Fibroblast of lung (primary cell): ENCODE results near the gene KLF16. TPM values are rescaled to one million over a fixed set of nuclear protein-coding genes. Genes with fewer than 3 reads are reported as not detected.

Experiments used
- DNase-seq, 2 donors: peaks; one replicate each; pipeline versions ENCODE4 v3.0.0 to v3.0.0-alpha.2; 2010; ENCODE audit warnings: low read depth in 2 of 2
- H2AFZ ChIP-seq: 2 replicates; pipeline ENCODE4 v1.5.1; 2012; ENCODE audit warnings: low read length, control low read depth, inconsistent platforms
- H3K27ac ChIP-seq: 2 replicates; pipeline ENCODE4 v1.5.1; 2011; ENCODE audit warnings: low read length, control low read depth; ENCODE audit not compliant: insufficient read depth
- H3K27me3 ChIP-seq: 2 replicates; pipeline ENCODE4 v1.5.1; 2011; ENCODE audit warnings: mild to moderate bottlenecking, low read length; ENCODE audit not compliant: control insufficient read depth, insufficient read depth
- H3K36me3 ChIP-seq: 2 replicates; pipeline ENCODE4 v1.5.1; 2011; ENCODE audit warnings: low read length; ENCODE audit not compliant: control insufficient read depth, insufficient read depth
- H3K4me1 ChIP-seq: 2 replicates; pipeline ENCODE4 v1.5.1; 2011; ENCODE audit warnings: low read length; ENCODE audit not compliant: control insufficient read depth, insufficient read depth; ENCODE audit errors: extremely low read depth
- H3K4me2 ChIP-seq: 2 replicates; pipeline ENCODE4 v1.5.1; 2011; ENCODE audit warnings: low read length, control low read depth; ENCODE audit not compliant: insufficient read depth; ENCODE audit errors: extremely low read depth
- H3K4me3 ChIP-seq, 4 experiments: fragments of 200-600 bp in 1 of 4; sonication (generic) in 1 of 4; replicated peaks in 1 of 4; 2 replicates each; pipeline ENCODE4 v1.5.1; 2011 to 2016; ENCODE audit warnings: low read length in 4 of 4, low read depth in 3 of 4, mild to moderate bottlenecking in 3 of 4, control low read depth in 2 of 4, inconsistent platforms in 1 of 4, mixed read lengths in 1 of 4; ENCODE audit not compliant: insufficient read depth in 1 of 4; ENCODE audit errors: control extremely low read depth in 1 of 4
- H3K79me2 ChIP-seq: 2 replicates; pipeline ENCODE4 v1.5.1; 2012; ENCODE audit warnings: mild to moderate bottlenecking, low read length, inconsistent platforms; ENCODE audit not compliant: control insufficient read depth, insufficient read depth
- H3K9ac ChIP-seq: 2 replicates; pipeline ENCODE4 v1.5.1; 2011; ENCODE audit warnings: mild to moderate bottlenecking, low read length, control low read depth; ENCODE audit not compliant: insufficient read depth
- H3K9me3 ChIP-seq: 2 replicates; pipeline ENCODE4 v1.5.1; 2012; ENCODE audit warnings: low read depth, low read length; ENCODE audit not compliant: control insufficient read depth, insufficient read depth
- H4K20me1 ChIP-seq: 2 replicates; pipeline ENCODE4 v1.5.1; 2011; ENCODE audit warnings: low read length; ENCODE audit not compliant: control insufficient read depth, insufficient read depth; ENCODE audit errors: extremely low read depth
- CTCF ChIP-seq, 2 donors: IDR thresholded peaks in 1 of 2; conservative IDR thresholded peaks in 1 of 2; 1 replicate in 1 of 2; 2 replicates in 1 of 2; pipeline ENCODE4 v1.5.1; 2011 to 2012; ENCODE audit warnings: low read length in 2 of 2, control low read depth in 1 of 2, inconsistent platforms in 1 of 2, low read depth in 1 of 2, mild to moderate bottlenecking in 1 of 2
- EZH2 ChIP-seq: IDR thresholded peaks from 2 replicates; pipeline ENCODE4 v1.5.1; 2012; ENCODE audit warnings: low read length, control low read depth, mild to moderate bottlenecking; ENCODE audit errors: missing control alignments
- polyA plus RNA-seq, 2 donors: library from polyadenylated mRNA; depleted of rRNA in 1 of 2; stranded (reverse) in 1 of 2; unstranded in 1 of 2; fragments of >200 nt; gene quantifications; 2 replicates each; pipeline ENCODE4 v1.2.1, GENCODE V29; 2011 to 2012; ENCODE audit warnings: missing spikeins in 1 of 2
- total RNA-seq: library from RNA; depleted of rRNA; stranded (reverse); fragments of >200 nt; gene quantifications from 2 replicates; pipeline ENCODE4 v1.2.1, GENCODE V29; 2014

The KLF16 gene
- total and polyA plus RNA-seq, 2 donors (not counting 1 experiment from before 2014, with no cell fraction given) = 4.2 to 6.9 TPM

GRCh38 chr19:1814833-1815604, 48.4 kb downstream of the KLF16 start:
- Histone ChIP-seq H3K4me1 (peaks cover 2% of the 10 kb centered on the region), H3K27ac (no peak overlapping the region), H4K20me1 (no peaks in the 10 kb centered on the region), H3K9me3 (no peaks in the 10 kb centered on the region), H3K27me3 (no peaks in the 10 kb centered on the region), H3K4me2 (no peak overlapping the region), H3K79me2 (no peaks in the 10 kb centered on the region), H3K9ac (no peak overlapping the region), H3K36me3 (peaks cover 26% of the 10 kb centered on the region), H3K4me3 (no peak overlapping the region), H2AFZ (no peak overlapping the region)
- DNase-seq = no peak
- no peak for TF ChIP-seq EZH2
- no peak for TF ChIP-seq CTCF (conservative IDR thresholded peaks at IDR 0.05 in 1 of 2, IDR thresholded peaks at IDR 0.05 in 1 of 2; ENCODE audit: low read depth in 1 of 2, low read length in 2 of 2)

- H3K4me1 ChIP-seq = peaks cover 2% of the 10 kb centered on the region
- H3K27ac ChIP-seq = no peak overlapping the region
- no peaks in the 10 kb centered on the region for H4K20me1 ChIP-seq
- no peaks in the 10 kb centered on the region for H3K9me3 ChIP-seq
- H2AFZ ChIP-seq = no peak overlapping the region
- H3K79me2 ChIP-seq = no peaks in the 10 kb centered on the region
- DNase-seq = no peak
- H3K9ac ChIP-seq = no peak overlapping the region
- no peak overlapping the region for H3K4me3 ChIP-seq
- no peak overlapping the region for H3K4me2 ChIP-seq
- no peaks in the 10 kb centered on the region for H3K27me3 ChIP-seq
- H3K36me3 ChIP-seq = peaks cover 23% of the 10 kb centered on the region
- TF ChIP-seq CTCF (conservative IDR thresholded peaks at IDR 0.05 in 1 of 2, IDR thresholded peaks at IDR 0.05 in 1 of 2; ENCODE audit: low read depth in 1 of 2, low read length in 2 of 2) = no peak
- no peak for TF ChIP-seq EZH2
These were observed 49.0 kb downstream of the KLF16 start for GRCh38 chr19:1814391-1814790.

- Histone ChIP-seq H3K27ac (no peak overlapping the region), H3K4me3 (peak overlapping the region; percentile 39 to 67 (median 50)), H4K20me1 (no peaks in the 10 kb centered on the region), H2AFZ (no peak overlapping the region), H3K4me2 (peak overlapping the region; percentile 98), H3K9me3 (no peaks in the 10 kb centered on the region), H3K27me3 (no peaks in the 10 kb centered on the region), H3K9ac (no peak overlapping the region), H3K4me1 (peaks cover 2% of the 10 kb centered on the region), H3K36me3 (peaks cover 20% of the 10 kb centered on the region), H3K79me2 (no peaks in the 10 kb centered on the region)
- DNase-seq = no peak
- TF ChIP-seq EZH2 = no peak
These were observed 49.9 kb downstream of the KLF16 start for GRCh38 chr19:1813192-1814182.
